T follicular helper cell (primary cell): ENCODE data around the gene ADGRG3.

Source experiments
- DNase-seq: peaks from one replicate; pipeline ENCODE4 v3.0.0-alpha.2; 2020; ENCODE audit warnings: low read depth

Gene ADGRG3

DNA sequence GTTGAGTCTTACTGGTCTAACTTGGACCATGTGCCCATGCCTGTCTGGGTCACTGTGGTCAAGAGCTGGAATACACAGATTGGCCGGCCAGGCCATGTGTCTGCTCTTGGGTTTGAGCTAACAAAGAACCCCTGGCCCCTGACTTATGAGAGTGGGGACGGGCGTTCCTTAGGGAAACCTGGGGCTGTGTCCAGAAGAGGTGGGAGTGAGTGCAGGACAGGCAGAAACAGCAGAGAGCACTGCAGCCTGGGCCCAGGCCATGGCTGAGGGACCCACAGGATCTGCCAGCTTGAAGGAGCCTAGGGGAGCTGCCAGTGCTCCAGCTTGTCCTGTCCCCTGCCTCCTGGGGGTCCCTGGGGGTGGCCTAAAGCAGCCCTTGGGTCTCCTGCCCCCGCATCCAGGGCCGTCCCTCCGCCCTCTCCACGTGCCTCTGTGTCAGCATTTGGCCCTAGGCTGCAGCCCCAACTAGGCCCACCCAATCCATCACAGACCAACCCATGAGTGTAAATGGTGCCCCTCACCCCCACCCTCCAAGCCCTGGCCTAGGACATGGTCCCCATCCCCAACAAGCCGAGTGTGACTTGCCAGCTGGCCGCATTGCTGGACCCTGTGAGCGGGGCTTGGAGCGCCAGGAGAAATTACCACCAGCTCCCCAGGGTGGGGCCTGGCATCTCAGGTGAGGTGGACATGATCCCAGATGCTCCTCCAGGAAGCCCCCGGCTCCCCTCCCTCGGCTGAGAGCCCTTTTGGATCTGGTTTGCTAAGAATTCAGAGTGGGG, 14.0 kb downstream of the ADGRG3 start:
- no peak for DNase-seq

DNA sequence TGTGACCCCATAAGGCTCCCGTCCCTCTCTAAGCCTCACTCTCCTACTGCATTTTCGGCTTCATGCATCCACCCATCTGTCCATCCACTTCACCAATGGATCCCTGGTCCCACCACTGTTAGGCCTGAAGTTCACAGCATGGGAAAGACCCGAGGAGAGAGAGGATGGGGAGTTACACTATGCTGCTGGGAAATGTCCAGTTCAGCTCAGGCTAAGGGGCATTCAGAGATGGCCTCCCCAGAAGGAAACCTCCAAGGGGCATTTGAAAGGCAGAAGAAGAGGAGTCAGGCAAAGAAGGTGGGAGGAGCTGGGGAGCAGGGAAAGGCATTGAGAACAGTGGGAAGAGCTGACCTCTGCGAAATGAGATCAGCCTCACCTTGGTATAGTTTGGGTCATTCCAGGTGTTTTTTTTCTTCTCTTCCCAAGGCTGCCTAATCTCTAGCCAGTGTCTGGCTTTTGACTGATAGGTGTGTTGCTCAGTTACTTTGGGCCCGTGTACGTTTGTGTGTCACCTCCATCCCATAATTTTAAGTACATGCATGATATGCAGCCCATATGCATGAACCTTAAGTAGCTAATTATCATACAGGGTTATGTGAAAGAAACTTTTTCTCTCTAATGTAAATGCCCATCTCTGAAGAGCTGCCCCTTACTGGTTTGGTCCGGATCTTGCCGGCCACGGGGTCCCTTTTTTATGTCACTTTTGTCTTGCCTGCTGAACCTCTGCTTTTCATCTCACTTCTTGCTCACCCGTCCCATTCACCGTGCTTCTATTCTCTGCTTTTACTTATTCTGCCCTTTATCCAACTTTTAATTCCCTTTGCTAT, 14.9 kb downstream of the ADGRG3 start:
- DNase-seq, result no peak

DNA sequence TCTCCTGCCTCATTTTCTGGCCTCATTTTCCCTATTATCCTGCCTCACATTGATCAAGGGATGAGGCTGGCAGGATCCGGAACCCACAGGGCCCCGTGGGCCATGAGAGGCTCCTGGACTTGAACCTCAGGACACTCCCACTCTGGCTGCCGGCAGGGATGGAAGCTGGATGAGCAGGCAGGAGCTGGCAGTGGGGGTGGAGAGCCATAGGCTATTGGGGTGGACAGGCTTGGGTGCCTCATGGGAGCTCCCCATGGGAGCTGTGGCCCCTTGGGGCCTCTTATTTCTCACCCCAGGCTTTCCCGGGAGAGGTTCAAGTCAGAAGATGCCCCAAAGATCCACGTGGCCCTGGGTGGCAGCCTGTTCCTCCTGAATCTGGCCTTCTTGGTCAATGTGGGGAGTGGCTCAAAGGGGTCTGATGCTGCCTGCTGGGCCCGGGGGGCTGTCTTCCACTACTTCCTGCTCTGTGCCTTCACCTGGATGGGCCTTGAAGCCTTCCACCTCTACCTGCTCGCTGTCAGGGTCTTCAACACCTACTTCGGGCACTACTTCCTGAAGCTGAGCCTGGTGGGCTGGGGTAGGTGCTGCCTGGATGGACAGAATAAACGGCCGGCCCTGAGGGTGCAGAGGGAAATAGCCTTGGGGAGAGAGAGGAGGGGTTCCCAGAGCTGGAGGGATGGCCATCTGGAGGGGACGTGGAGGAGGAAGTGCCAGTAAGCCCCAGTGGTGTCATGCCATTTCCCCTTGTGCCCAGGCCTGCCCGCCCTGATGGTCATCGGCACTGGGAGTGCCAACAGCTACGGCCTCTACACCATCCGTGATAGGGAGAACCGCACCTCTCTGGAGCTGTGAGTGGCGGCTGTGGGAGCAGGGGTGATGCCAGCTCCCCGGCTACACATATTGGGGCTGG, 15.8 kb downstream of the ADGRG3 start:
- no peak for DNase-seq

DNA sequence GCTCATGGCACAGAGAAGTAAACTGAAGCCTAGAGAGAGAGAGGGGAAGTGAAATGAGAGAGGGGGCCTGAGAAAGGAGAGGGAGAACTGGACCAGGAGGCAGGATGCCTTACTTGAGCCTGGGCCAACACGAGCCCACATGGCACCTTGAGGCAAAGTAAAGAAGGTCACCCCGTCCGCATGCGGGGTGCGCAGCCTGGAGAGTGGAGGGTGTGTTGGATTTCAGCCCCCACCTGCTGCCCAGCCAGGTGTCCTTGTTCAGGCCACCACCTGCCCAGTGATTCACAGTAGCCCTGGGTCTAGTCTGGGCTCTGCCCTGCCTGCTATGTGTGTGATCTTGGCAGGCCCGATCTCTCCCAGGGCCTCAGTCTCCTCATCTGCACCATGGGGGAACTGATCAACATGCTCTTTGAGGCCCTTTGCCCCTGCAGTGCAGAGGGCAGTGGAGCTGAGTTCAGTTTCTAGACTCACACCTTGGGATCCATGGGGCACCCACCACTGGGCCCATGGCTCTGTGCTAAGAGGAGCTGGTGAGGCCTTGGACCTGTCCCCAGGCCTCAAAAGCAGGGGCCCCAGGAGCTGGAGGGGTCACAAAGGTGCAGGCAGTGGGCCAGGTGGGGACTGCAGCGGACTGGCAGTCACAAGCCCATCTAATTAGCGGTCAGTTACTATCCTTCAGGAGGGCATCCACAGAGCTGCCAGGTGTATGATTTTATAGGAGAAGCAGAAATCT, 16.7 kb downstream of the ADGRG3 start:
- no peak for DNase-seq

DNA sequence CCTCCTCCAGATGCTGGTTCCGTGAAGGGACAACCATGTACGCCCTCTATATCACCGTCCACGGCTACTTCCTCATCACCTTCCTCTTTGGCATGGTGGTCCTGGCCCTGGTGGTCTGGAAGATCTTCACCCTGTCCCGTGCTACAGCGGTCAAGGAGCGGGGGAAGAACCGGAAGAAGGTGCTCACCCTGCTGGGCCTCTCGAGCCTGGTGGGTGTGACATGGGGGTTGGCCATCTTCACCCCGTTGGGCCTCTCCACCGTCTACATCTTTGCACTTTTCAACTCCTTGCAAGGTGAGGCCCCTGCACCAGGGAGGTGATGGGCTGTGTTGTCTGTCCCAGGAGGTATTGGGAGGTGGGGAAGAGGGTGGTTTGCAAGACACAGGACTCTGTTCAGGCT, 17.5 kb downstream of the ADGRG3 start:
- no peak for DNase-seq

DNA sequence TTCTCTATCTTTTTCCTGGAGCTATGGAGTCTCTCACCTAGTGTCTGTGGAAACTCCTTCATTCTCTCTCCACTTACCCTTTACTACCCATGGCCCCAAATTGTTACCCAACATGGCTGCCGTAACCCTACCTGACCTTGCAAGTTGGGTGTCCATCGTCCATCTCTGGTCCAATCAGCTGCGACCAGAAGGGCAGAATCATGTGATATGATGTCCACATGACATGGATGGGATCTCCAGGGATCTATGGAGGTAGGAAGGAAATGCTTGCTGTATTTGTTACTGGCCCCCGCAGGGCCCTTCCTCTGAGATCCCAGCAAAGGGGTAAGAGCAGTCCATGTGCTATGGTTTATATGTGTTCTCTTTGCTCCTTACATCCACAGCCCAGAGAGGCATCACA, 18.5 kb downstream of the ADGRG3 start:
- DNase-seq, result no peak

DNA sequence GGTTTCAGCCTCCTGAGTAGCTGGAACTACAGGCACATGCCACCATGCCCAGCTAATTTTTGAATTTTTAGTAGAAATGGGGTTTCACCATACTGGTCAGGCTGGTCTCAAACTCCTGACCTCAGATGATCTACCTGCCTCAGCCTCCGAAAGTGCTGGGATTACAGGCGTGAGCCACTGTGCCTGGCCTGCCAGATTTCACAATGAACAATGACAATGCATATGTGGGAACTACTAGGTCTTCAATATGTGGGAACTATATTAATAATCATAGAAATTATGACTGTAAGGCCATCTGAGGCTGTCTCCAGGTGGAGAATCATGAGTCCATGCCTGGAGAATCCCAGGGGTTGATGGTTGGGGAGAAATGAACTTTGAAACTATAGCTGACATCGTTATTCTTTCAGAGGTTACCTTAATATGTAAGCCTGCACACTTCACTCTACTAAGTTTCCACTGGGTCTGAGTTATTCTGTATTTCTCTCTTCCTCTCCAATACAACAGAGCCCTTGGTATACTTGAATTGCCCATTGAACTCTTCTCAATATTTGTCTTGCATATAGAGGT, 19.3 kb downstream of the ADGRG3 start:
- no peak for DNase-seq

DNA sequence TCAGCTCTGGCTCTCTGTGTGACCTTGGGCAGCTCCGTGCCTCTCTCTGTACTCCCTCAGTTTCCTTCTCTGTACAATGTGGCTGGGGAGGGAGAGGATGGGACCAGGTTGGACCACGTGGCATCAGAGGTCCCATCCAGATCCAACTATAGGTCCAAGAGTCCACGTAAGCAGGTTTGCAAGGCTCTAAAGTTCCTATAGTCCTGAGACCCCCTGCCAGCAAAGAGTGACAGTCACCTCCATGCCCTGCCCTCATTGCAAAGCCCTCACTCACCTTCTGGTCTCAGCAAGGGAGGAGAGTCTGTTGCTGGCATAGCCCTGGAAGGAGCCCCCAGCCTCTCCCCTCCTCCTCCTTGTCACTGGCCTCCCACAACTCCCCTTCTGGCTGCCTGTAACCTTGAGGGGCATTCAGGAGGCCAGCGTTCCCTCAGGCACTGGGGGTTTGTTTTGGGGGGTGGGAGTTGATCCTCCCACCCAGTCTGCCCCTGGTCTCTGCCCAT, 20.4 kb downstream of the ADGRG3 start:
- DNase-seq, result no peak

DNA sequence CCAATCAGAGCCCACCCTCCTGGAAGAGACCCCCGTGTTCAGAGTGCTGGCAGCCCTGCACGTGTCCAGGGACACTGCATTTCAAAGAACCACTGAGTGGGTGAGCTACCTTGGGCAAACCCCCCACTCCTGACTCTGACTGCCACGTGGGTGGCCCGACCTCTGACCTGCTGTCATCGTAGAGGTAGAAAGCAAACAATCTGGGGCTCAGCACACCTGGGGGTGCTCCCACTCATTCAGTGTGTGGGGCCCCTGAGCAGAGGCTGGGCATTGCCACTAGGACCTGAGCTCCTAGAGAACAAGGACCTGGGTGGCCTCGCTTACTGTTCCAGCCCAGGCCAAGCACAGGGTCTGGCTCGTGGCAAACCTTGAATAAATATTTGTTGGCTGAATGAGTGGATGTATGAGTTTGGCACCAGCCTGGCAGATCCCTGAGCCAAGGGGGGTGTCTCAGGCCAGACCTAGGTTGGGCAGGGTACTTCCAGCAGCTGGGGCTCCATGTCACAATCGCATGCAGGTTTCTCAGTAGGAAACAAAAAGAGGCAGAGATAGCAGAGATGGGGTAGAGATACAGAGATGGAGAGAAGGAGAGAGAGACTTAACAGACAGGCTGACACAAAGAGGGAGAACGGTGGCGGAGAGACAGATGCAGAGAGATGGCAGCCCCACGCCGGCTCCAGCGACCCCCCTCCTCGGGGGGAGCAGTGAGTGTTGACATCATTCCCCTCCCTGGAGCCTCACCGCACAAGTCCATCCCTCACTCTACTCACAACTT, 21.1 kb downstream of the ADGRG3 start:
- DNase-seq, result no peak

DNA sequence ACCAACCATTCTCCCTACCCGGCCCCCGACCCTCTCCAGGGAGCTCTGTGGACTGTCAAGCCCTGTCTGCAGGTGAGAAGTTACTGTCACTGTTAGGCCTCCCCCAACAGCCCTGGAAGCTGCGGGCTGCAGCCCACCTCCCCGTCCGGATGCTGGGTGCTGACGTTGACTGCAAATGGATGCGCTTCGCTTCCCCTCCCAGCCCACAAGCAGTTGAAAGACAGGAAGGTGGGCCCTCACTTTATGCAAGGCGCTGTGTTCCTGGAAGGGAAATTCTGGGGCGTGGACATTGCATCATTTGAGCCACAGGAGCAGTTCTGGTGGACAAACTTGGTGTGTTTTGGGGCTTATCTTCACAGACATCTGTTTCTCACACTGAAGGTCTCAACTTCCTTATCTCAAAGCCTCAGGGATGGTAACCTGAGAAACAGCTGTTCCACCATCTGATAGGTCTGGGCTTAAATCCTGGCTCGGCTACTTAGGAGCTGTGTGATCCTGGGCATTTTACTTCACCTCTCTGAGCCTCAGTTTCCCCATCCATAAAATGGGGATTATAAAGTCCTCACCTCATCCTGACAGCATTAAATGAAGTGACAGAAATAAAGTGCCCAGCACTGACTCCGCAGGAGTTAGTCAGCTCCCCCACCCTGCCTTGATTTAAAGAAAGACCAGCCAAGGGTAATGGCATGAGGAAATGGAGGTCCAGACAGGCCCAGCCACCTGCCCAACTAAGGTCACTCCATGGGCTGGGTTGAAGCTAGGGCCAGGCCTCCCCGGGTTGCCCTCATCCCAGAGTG, 21.9 kb downstream of the ADGRG3 start:
- no peak for DNase-seq

DNA sequence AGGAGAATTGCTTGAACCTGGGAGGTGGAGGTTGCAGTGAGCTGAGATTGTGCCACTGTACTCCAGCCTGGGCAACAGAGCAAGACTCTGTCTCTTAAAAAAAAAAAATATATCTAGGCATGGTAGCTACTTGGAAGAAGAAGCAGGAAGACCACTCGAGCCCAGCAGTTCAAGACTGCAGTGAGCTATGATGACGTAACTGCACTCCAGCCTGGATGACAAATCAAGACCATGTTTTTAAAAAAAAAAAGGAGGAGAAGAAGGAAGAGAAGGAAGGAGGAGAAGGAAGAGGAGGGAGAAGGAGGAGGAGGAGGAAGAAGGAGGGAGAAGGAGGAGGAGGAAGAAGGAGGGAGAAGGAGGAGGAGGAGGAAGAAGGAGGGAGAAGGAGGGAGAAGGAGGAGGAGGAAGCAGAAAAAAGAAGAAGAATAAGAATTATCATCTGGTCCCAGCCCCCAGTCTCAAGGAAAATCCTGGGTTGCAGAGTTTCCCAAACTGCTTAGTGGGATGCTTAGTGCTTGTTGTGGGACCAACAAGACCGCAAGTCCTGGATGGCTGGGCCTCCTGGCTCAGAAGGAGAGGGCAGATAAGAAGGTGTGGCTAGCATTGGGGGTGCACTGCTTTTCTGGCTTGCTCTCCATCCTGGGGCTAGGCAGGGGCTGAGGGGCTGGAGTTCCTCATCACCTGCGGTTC, 22.8 kb downstream of the ADGRG3 start:
- DNase-seq, result no peak

DNA sequence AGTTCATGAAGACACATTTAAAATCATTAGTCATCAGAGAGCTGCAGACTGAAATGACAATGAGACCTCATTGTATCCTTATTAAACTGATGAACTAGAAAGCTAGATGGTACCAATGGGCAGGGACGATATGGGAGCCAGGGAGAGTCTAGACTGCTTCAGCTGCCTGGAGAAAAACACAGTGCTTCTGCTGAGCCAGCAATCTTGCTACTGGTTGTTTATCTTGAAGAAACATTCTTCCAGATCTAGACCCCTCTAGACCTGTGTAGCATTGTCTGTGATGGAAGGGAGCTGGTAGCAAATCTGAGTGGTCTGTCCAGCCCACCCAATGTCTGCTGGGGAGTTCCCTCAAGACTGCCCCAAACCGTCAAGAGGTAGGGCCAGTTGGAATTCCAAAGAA, 24.5 kb downstream of the ADGRG3 start:
- DNase-seq, result no peak

DNA sequence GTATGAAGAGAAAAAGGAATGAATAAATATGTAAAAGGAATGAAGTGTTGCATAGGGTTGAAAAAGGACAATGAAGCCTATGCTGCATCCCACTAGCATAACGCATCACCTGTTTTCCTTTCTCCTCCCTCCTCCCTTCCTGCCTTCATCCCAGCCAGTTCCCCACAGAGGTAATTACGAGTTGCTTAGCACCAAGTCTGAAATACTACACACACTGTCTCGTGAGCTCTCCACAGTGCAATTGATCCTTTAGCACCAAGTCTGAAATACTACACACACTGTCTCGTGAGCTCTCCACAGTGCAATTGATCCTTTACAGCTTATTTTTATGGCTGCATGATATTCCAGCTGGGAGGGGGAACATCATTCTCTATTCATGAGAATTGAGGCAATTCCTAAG, 25.4 kb downstream of the ADGRG3 start:
- no peak for DNase-seq

DNA sequence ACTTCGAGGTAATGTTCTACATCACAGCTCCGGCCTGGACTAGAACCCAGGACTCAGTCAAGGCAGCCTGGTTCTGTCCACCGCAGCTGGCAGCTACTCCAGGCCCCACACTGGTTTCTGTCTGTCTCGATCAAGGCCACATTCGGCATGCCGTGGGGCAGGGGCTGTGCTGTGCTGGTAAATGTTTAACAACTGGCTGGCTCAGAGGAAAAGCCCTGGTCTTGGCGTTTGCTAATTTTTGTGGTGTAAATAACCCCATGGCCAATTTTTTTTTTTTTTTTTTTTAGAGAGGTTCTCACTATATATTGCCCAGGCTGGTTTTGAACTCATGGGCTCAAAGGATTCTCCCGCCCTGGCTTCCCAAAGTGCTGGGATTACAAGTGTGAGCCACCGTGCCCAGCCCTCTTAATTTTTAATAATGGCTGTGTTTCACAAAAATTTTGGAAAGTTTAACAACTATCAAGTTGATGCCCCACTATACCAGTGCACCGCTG, 26.2 kb downstream of the ADGRG3 start:
- DNase-seq, result no peak

DNA sequence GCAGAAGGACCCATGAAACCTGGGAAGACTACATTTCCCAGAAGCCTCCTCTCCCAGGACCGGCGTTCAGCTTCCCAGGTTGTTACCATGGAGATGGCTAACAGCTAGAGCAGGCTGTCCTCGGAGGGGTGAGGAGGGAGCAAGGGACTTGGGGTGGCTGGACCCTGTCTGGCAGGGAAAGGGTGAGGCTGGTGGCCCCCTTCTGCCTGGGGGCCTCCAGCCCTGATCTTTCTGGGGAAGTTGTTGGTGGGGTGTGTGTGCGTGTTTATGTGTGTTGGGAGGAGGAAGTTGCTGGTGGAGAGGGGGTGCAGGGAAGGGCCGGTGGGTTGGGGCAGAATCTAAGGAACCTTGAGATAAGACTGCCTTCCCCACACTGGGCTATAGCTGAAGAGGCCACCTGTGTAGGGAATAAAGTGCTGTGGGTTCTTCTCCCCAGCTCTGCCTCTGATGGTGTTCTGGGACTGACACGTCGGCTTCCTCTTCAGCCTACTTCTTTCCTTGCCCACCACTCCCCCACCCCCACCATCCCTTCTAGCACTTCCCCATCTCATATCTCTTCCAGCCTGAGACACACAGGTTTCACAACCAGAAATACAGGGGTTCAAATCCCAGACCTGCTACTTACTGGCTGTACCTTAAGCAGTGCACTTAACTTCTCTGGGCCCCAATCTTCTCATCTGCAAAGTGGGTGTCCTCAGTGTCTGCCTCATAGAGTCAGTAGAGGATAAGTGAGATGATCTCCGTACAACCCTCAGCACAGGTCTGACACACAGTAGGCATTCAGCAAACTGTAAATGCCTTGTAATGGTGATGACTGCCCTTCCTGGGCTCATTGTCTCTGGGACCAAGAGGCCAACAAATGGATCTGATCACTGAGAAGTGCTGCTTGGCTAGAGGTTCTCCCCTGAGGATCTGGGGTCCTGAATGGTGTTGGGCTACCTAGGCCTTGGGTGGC, 26.9 kb downstream of the ADGRG3 start, which contains the start of gene DRC7:
Gene DRC7, plus strand, starts transcription at position 82 of the 955 bp plus-strand sequence. CDS start 3,144 bp downstream, outside the sequence.
- DNase-seq, result no peak

DNA sequence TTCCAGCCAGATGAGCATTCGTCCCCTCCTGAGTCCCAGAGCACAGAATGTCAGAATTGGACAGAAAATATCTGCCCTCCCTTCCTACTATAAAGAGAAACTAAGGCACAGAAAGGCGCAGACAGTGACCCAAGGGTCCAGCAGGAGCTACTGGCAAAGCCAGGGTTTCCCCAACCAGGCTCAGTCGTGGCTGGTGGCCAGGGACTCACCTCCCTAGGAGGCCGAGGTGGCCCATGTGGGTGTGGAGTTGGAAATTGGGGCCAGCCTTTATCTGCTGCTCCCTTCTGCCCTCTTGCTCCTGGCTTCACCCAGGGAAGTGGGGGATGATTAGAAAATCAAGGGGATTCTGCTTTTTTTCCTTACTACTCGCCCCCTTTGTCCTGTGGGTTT, 27.6 kb downstream of the ADGRG3 start:
- no peak for DNase-seq

DNA sequence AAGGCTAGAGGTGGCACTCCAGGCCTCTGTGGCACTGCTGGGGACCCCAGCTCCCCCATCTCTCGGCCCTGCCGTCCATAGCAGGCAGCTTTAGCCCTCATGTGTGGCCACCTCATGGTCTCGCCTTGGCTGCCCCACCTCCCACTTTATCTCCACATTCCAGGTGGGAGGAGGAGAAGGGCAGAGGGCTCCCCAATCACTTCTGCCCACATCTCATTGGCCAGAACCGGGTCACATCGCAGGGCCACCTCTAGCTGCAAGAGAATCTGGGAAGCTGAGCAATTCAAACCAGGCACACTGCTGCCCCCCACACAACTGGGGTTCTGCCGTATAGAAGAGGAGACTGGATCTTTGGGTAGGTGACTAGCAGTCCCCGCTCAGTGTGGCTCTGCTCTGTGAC, 28.1 kb downstream of the ADGRG3 start:
- no peak for DNase-seq
